Testis (tissue), 2 donors: ENCODE measurements around the gene TRIM22.

Source experiments
- POLR2A ChIP-seq: fragments of 450-650 bp; IDR thresholded peaks from one replicate; pipeline ENCODE4 v1.6.1; 2017; ENCODE audit warnings: antibody characterized with exemption, mild to moderate bottlenecking, moderate library complexity
- TF ChIP-seq, protein P1 (sequence below), 3 experiments: fragments of 450-650 bp in 2 of 3; fragments of 200-600 bp in 1 of 3; sonication (generic) in 1 of 3; IDR thresholded peaks; one replicate each; pipeline ENCODE4 v1.5.1; 2016 to 2019; ENCODE audit warnings: antibody characterized with exemption in 3 of 3, mild to moderate bottlenecking in 2 of 3, moderate library complexity in 1 of 3

DNA sequence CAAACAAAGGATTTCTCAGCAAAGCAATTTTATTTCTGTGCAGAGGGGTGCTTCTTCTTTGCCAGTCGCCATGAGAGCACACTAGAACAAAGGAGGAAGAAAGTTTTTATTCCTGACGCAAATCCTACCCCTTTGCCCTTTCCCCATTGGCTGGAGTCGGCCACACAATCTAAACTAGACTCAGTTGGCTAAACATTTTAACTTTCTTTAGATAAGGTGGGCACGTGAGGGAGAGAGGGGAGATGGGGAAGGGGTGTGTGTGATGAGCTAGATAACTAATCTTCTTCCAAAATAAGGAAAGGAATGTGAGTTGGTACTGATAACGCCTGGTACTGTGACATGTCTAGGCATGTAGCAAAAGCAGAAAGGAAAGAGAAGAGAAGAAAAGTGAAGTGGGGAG lies 626 bp downstream of the TRIM22 start:
- TF ChIP-seq, protein P1, sequence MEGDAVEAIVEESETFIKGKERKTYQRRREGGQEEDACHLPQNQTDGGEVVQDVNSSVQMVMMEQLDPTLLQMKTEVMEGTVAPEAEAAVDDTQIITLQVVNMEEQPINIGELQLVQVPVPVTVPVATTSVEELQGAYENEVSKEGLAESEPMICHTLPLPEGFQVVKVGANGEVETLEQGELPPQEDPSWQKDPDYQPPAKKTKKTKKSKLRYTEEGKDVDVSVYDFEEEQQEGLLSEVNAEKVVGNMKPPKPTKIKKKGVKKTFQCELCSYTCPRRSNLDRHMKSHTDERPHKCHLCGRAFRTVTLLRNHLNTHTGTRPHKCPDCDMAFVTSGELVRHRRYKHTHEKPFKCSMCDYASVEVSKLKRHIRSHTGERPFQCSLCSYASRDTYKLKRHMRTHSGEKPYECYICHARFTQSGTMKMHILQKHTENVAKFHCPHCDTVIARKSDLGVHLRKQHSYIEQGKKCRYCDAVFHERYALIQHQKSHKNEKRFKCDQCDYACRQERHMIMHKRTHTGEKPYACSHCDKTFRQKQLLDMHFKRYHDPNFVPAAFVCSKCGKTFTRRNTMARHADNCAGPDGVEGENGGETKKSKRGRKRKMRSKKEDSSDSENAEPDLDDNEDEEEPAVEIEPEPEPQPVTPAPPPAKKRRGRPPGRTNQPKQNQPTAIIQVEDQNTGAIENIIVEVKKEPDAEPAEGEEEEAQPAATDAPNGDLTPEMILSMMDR (IDR thresholded peaks at IDR 0.05) = no peak
- no peak for TF ChIP-seq POLR2A
